Ovary (tissue), 3 donors: ENCODE results near the gene YAP1.

ENCODE experiments used
- EP300 ChIP-seq: sonication (generic); formaldehyde crosslinking; IDR thresholded peaks from one replicate; pipeline ENCODE4 v1.6.1; 2017; ENCODE audit warnings: antibody characterized with exemption
- POLR2A ChIP-seq: fragments of 450-650 bp; IDR thresholded peaks from one replicate; pipeline ENCODE4 v1.6.1; 2017; ENCODE audit warnings: antibody characterized with exemption, mild to moderate bottlenecking, moderate library complexity
- TF ChIP-seq, protein P1 (sequence below), 3 donors: fragments of 450-650 bp in 2 of 3; fragments of 200-600 bp in 1 of 3; IDR thresholded peaks; one replicate each; pipeline versions ENCODE4 v1.5.1 to v1.8.0; 2016 to 2022; ENCODE audit warnings: antibody characterized with exemption in 3 of 3, mild to moderate bottlenecking in 1 of 3
- donor health status: DM: no; HTN: no; CAD: no.

DNA sequence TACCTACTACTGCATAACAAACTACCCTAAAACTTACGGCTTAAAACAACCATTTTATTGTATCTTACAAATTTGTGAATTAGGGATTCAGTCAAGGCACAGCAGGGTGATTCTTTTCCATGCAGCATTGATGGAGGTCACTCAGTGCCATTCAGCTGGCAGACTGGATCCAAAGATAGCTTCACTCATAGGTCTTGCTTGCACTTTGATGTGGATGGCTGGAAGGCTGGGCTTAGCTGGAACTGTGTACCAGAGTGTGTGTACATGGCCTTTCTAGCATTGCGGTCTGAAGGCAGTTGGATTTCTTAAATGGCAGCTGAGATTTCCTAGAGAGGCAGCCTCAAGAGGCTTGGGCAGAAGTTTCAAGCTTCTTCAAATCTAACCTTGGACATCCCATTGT is 25.0 kb downstream of the YAP1 start:
- TF ChIP-seq, protein P1, sequence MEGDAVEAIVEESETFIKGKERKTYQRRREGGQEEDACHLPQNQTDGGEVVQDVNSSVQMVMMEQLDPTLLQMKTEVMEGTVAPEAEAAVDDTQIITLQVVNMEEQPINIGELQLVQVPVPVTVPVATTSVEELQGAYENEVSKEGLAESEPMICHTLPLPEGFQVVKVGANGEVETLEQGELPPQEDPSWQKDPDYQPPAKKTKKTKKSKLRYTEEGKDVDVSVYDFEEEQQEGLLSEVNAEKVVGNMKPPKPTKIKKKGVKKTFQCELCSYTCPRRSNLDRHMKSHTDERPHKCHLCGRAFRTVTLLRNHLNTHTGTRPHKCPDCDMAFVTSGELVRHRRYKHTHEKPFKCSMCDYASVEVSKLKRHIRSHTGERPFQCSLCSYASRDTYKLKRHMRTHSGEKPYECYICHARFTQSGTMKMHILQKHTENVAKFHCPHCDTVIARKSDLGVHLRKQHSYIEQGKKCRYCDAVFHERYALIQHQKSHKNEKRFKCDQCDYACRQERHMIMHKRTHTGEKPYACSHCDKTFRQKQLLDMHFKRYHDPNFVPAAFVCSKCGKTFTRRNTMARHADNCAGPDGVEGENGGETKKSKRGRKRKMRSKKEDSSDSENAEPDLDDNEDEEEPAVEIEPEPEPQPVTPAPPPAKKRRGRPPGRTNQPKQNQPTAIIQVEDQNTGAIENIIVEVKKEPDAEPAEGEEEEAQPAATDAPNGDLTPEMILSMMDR (IDR thresholded peaks at IDR 0.05) = no peak
- TF ChIP-seq POLR2A (no peak), EP300 (no peak)
